GM19328 (cell line): ENCODE results near the gene CARD9.
"Not testable (repeated sequence)": the region's sequence is repeated elsewhere in the genome, so short reads cannot be mapped to it uniquely, and the experiment has no call there.

ENCODE experiments used
- ATAC-seq: cut with Tn5 transposase; IDR thresholded peaks from one replicate; pipeline ENCODE4 v1.9.1; 2021; ENCODE audit warnings: mild to moderate bottlenecking, moderate library complexity; ENCODE audit not compliant: unreplicated experiment

The CARD9 gene

GRCh38 chr9:136373300-136374182, at the start of gene CARD9:
CARD9 (minus strand) TSS chr9:136373669; CDS start chr9:136372078, 1,591 bp downstream.
- no peak for ATAC-seq

- no peak for ATAC-seq
Observed at GRCh38 chr9:136422876-136423275, 49.4 kb upstream of the CARD9 start.

- no peak for ATAC-seq
Observed at GRCh38 chr9:136421791-136422190, 48.3 kb upstream of the CARD9 start.

- ATAC-seq = no peak
Observed at GRCh38 chr9:136419092-136419420, 45.6 kb upstream of the CARD9 start.

- no peak for ATAC-seq
Observed at GRCh38 chr9:136418182-136419091, 45.0 kb upstream of the CARD9 start.

- no peak for ATAC-seq
Observed at GRCh38 chr9:136416914-136417313, 43.4 kb upstream of the CARD9 start.

GRCh38 chr9:136416427-136416826, 43.0 kb upstream of the CARD9 start:
- ATAC-seq = no peak

- ATAC-seq = no peak
Observed at GRCh38 chr9:136412962-136413361, 39.5 kb upstream of the CARD9 start.

- ATAC-seq = no peak
Observed at GRCh38 chr9:136411378-136411777, 37.9 kb upstream of the CARD9 start.

GRCh38 chr9:136410500-136411287, 37.2 kb upstream of the CARD9 start, which contains the start of the genes ENTR1 and PMPCA:
ENTR1 (minus strand) TSS chr9:136410614; CDS start chr9:136410397, 217 bp downstream.
PMPCA (plus strand) TSS chr9:136410658; CDS start chr9:136410669, 11 bp downstream.
- peak; percentile 86 for ATAC-seq

GRCh38 chr9:136409557-136410455, 36.3 kb upstream of the CARD9 start:
- ATAC-seq = peak; percentile 8

GRCh38 chr9:136407911-136408310, 34.4 kb upstream of the CARD9 start:
- no peak for ATAC-seq

- ATAC-seq = not testable (repeated sequence)
Observed at GRCh38 chr9:136407061-136407460, 33.6 kb upstream of the CARD9 start.

GRCh38 chr9:136405904-136406303, 32.4 kb upstream of the CARD9 start:
- ATAC-seq = not testable (repeated sequence)

- ATAC-seq = no peak
Observed at GRCh38 chr9:136405481-136405880, 32.0 kb upstream of the CARD9 start.

GRCh38 chr9:136404801-136405136, 31.3 kb upstream of the CARD9 start:
- no peak for ATAC-seq

GRCh38 chr9:136403915-136404800, 30.7 kb upstream of the CARD9 start:
- ATAC-seq = no peak

- ATAC-seq = no peak
Observed at GRCh38 chr9:136403538-136403914, 30.1 kb upstream of the CARD9 start.

GRCh38 chr9:136402067-136402466, 28.6 kb upstream of the CARD9 start:
- ATAC-seq = no peak
